ENCODE data around the gene DGKD.

GRCh38 chr2:233367586-233367985 lies 13.3 kb downstream of the DGKD start:
- TF ChIP-seq CTCF (IDR thresholded peaks at IDR 0.05) (no peak), EZH2 (IDR thresholded peaks at IDR 0.05; ENCODE audit: borderline replicate concordance, insufficient read depth, low read depth, low read length, poor library complexity, severe bottlenecking) (no peak)
